ENCODE measurements around the gene POLG.

POLG gene

GRCh38 chr15:89362203-89363101 is 27.8 kb upstream of the POLG start:
- WGBS, 2 experiments = 5% methylated on average over 73 of the region's 73 CpGs
- Histone ChIP-seq H3K27me3 (ENCODE audit: control insufficient read depth, insufficient read depth, low read length, poor library complexity, severe bottlenecking) (peaks cover 100% of the 10 kb centered on the region), H3K4me3 (ENCODE audit: insufficient read depth, low read depth, low read length) (no peak overlapping the region), H3K9me3 (ENCODE audit: control insufficient read depth, low read length) (no peaks in the 10 kb centered on the region), H3K4me1 (ENCODE audit: control insufficient read depth, insufficient read depth, low read length) (no peaks in the 10 kb centered on the region), H3K36me3 (ENCODE audit: control insufficient read depth, insufficient read depth, low read length) (no peaks in the 10 kb centered on the region), H3K27ac (ENCODE audit: insufficient read depth, low read depth, low read length, poor library complexity, severe bottlenecking) (no peak overlapping the region)

- Histone ChIP-seq H3K4me1 (ENCODE audit: control insufficient read depth, insufficient read depth, low read length) (no peaks in the 10 kb centered on the region), H3K9me3 (ENCODE audit: control insufficient read depth, low read length) (no peaks in the 10 kb centered on the region), H3K4me3 (ENCODE audit: insufficient read depth, low read depth, low read length) (no peak overlapping the region), H3K27ac (ENCODE audit: insufficient read depth, low read depth, low read length, poor library complexity, severe bottlenecking) (no peak overlapping the region), H3K36me3 (ENCODE audit: control insufficient read depth, insufficient read depth, low read length) (no peaks in the 10 kb centered on the region), H3K27me3 (ENCODE audit: control insufficient read depth, insufficient read depth, low read length, poor library complexity, severe bottlenecking) (peaks cover 100% of the 10 kb centered on the region)
- 6 to 9% methylated on average over 41 of the region's 41 CpGs for WGBS, 2 experiments
These were observed 27.0 kb upstream of the POLG start for GRCh38 chr15:89361451-89362202.

- WGBS, 2 experiments = 1% methylated on average over 31 of the region's 31 CpGs
- Histone ChIP-seq H3K27ac (ENCODE audit: insufficient read depth, low read depth, low read length, poor library complexity, severe bottlenecking) (no peak overlapping the region), H3K36me3 (ENCODE audit: control insufficient read depth, insufficient read depth, low read length) (no peaks in the 10 kb centered on the region), H3K27me3 (ENCODE audit: control insufficient read depth, insufficient read depth, low read length, poor library complexity, severe bottlenecking) (peaks cover 100% of the 10 kb centered on the region), H3K9me3 (ENCODE audit: control insufficient read depth, low read length) (no peaks in the 10 kb centered on the region), H3K4me1 (ENCODE audit: control insufficient read depth, insufficient read depth, low read length) (no peaks in the 10 kb centered on the region), H3K4me3 (ENCODE audit: insufficient read depth, low read depth, low read length) (no peak overlapping the region)
These were observed 25.8 kb upstream of the POLG start for GRCh38 chr15:89360294-89360971.

GRCh38 chr15:89359471-89360293 is 25.1 kb upstream of the POLG start:
- Histone ChIP-seq H3K27me3 (ENCODE audit: control insufficient read depth, insufficient read depth, low read length, poor library complexity, severe bottlenecking) (peaks cover 99% of the 10 kb centered on the region), H3K27ac (ENCODE audit: insufficient read depth, low read depth, low read length, poor library complexity, severe bottlenecking) (no peak overlapping the region), H3K4me1 (ENCODE audit: control insufficient read depth, insufficient read depth, low read length) (no peaks in the 10 kb centered on the region), H3K36me3 (ENCODE audit: control insufficient read depth, insufficient read depth, low read length) (no peaks in the 10 kb centered on the region), H3K4me3 (ENCODE audit: insufficient read depth, low read depth, low read length) (no peak overlapping the region), H3K9me3 (ENCODE audit: control insufficient read depth, low read length) (no peaks in the 10 kb centered on the region)
- WGBS, 2 experiments = 9% methylated on average over 32 of the region's 32 CpGs

- Histone ChIP-seq H3K27me3 (ENCODE audit: control insufficient read depth, insufficient read depth, low read length, poor library complexity, severe bottlenecking) (peaks cover 99% of the 10 kb centered on the region), H3K36me3 (ENCODE audit: control insufficient read depth, insufficient read depth, low read length) (no peaks in the 10 kb centered on the region), H3K27ac (ENCODE audit: insufficient read depth, low read depth, low read length, poor library complexity, severe bottlenecking) (no peak overlapping the region), H3K4me1 (ENCODE audit: control insufficient read depth, insufficient read depth, low read length) (no peaks in the 10 kb centered on the region), H3K4me3 (ENCODE audit: insufficient read depth, low read depth, low read length) (peak overlapping the region; percentile 36), H3K9me3 (ENCODE audit: control insufficient read depth, low read length) (no peaks in the 10 kb centered on the region)
- WGBS, 2 experiments = 5 to 6% methylated on average over 68 of the region's 68 CpGs
These were observed 24.3 kb upstream of the POLG start for GRCh38 chr15:89358755-89359439.

GRCh38 chr15:89358435-89358754 is 23.8 kb upstream of the POLG start:
- peak overlapping the region; percentile 36 for H3K4me3 ChIP-seq (ENCODE audit: insufficient read depth, low read depth, low read length)
- no peaks in the 10 kb centered on the region for H3K36me3 ChIP-seq (ENCODE audit: control insufficient read depth, insufficient read depth, low read length)
- no peaks in the 10 kb centered on the region for H3K4me1 ChIP-seq (ENCODE audit: control insufficient read depth, insufficient read depth, low read length)
- H3K27ac ChIP-seq (ENCODE audit: insufficient read depth, low read depth, low read length, poor library complexity, severe bottlenecking) = no peak overlapping the region
- H3K9me3 ChIP-seq (ENCODE audit: control insufficient read depth, low read length) = no peaks in the 10 kb centered on the region
- 12 to 14% methylated on average over 16 of the region's 16 CpGs for WGBS, 2 experiments
- peaks cover 99% of the 10 kb centered on the region for H3K27me3 ChIP-seq (ENCODE audit: control insufficient read depth, insufficient read depth, low read length, poor library complexity, severe bottlenecking)

GRCh38 chr15:89356634-89357298 is 22.1 kb upstream of the POLG start:
- no peak overlapping the region for H3K4me3 ChIP-seq (ENCODE audit: insufficient read depth, low read depth, low read length)
- 36 to 37% methylated on average over 13 of the region's 13 CpGs for WGBS, 2 experiments
- H3K27ac ChIP-seq (ENCODE audit: insufficient read depth, low read depth, low read length, poor library complexity, severe bottlenecking) = no peak overlapping the region
- H3K27me3 ChIP-seq (ENCODE audit: control insufficient read depth, insufficient read depth, low read length, poor library complexity, severe bottlenecking) = peaks cover 91% of the 10 kb centered on the region
- no peaks in the 10 kb centered on the region for H3K4me1 ChIP-seq (ENCODE audit: control insufficient read depth, insufficient read depth, low read length)
- H3K36me3 ChIP-seq (ENCODE audit: control insufficient read depth, insufficient read depth, low read length) = no peaks in the 10 kb centered on the region
- no peaks in the 10 kb centered on the region for H3K9me3 ChIP-seq (ENCODE audit: control insufficient read depth, low read length)

GRCh38 chr15:89353991-89354390 is 19.4 kb upstream of the POLG start:
- no peaks in the 10 kb centered on the region for H3K9me3 ChIP-seq (ENCODE audit: control insufficient read depth, low read length)
- H3K4me3 ChIP-seq (ENCODE audit: insufficient read depth, low read depth, low read length) = no peak overlapping the region
- peaks cover 64% of the 10 kb centered on the region for H3K27me3 ChIP-seq (ENCODE audit: control insufficient read depth, insufficient read depth, low read length, poor library complexity, severe bottlenecking)
- no peaks in the 10 kb centered on the region for H3K36me3 ChIP-seq (ENCODE audit: control insufficient read depth, insufficient read depth, low read length)
- no peaks in the 10 kb centered on the region for H3K4me1 ChIP-seq (ENCODE audit: control insufficient read depth, insufficient read depth, low read length)
- WGBS, 2 experiments = 86 to 89% methylated on average over 2 of the region's 2 CpGs
- no peak overlapping the region for H3K27ac ChIP-seq (ENCODE audit: insufficient read depth, low read depth, low read length, poor library complexity, severe bottlenecking)

GRCh38 chr15:89352476-89352875 is 17.9 kb upstream of the POLG start:
- no peaks in the 10 kb centered on the region for H3K36me3 ChIP-seq (ENCODE audit: control insufficient read depth, insufficient read depth, low read length)
- H3K4me3 ChIP-seq (ENCODE audit: insufficient read depth, low read depth, low read length) = no peak overlapping the region
- WGBS, 2 experiments = 75 to 85% methylated on average over 4 of the region's 4 CpGs
- no peaks in the 10 kb centered on the region for H3K4me1 ChIP-seq (ENCODE audit: control insufficient read depth, insufficient read depth, low read length)
- no peak overlapping the region for H3K27ac ChIP-seq (ENCODE audit: insufficient read depth, low read depth, low read length, poor library complexity, severe bottlenecking)
- peaks cover 48% of the 10 kb centered on the region for H3K27me3 ChIP-seq (ENCODE audit: control insufficient read depth, insufficient read depth, low read length, poor library complexity, severe bottlenecking)
- no peaks in the 10 kb centered on the region for H3K9me3 ChIP-seq (ENCODE audit: control insufficient read depth, low read length)
